ENCODE results near the gene TMEM184A. TPM values are rescaled to one million over a fixed set of nuclear protein-coding genes. Genes with fewer than 3 reads are reported as not detected.

The TMEM184A gene
- total and polyA plus RNA-seq, 2 of the 13 experiments (the other 11 are each of a cell fraction or from before 2014, with no cell fraction given): 9.5 to 20.4 TPM

DNA sequence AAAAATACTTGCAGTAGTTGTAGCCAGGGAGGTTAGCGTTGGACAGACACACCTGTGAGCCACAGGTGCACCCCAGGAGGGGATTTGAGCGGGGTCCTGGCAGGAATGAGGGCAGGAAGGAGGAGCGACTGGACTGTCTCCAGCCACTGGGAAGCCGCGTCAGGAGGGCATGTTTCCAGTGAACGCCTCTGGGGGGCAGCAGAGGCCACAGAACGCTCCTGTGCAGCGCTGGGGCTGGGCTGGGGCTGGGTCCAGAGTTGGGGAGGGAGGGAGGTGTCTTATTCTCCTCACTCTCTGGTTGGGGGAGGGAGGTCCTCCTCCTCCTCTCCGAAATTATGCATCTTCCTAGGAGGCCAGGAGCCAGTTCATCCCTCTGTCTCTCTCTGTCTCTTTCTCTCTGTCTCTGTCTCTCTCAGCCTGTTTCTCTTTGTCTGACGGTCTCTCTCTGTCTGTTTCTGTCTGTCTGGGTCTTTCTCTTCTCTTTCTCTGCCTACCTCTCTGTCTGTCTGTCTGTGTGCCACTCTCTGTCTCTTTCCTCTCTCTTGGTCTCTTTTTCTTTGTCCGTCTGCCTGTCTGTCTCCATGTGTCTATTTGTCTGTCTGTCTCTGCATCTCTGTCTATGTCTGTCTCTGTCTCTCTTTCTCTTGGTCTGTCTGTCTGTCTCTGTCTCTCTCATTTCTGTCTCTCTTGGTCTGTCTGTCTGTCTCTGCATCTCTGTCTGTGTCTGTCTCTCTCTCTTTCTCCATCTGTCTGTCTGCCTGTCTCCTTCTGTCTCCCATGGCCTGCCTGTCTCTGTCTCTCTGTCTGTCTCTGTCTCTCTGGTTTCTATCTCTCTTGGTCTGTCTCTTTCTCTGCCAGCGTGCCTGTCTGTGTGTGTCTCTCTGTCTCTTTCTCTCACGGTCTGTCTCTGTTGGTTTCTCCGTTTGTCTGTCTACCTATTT is 23.7 kb upstream of the TMEM184A start (continued):
- no peak for TF ChIP-seq ZNF552 (CRISPR knock-in tag; IDR thresholded peaks at IDR 0.05; ENCODE audit: borderline replicate concordance)
- TF ChIP-seq, protein P1, sequence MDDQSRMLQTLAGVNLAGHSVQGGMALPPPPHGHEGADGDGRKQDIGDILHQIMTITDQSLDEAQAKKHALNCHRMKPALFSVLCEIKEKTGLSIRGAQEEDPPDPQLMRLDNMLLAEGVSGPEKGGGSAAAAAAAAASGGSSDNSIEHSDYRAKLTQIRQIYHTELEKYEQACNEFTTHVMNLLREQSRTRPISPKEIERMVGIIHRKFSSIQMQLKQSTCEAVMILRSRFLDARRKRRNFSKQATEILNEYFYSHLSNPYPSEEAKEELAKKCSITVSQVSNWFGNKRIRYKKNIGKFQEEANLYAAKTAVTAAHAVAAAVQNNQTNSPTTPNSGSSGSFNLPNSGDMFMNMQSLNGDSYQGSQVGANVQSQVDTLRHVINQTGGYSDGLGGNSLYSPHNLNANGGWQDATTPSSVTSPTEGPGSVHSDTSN (CRISPR knock-in tag; IDR thresholded peaks at IDR 0.05; ENCODE audit: borderline replicate concordance): no peak
- TF ChIP-seq ZNF232 (CRISPR knock-in tag; IDR thresholded peaks at IDR 0.05; ENCODE audit: borderline replicate concordance): no peak
- TF ChIP-seq HES4 (CRISPR knock-in tag; IDR thresholded peaks at IDR 0.05; ENCODE audit: borderline replicate concordance): no peak
- TF ChIP-seq ZNF343 (CRISPR knock-in tag; IDR thresholded peaks at IDR 0.05): peak; percentile 62; the same call in 1 of the 2 replicates
- TF ChIP-seq MEIS1 (CRISPR knock-in tag; IDR thresholded peaks at IDR 0.05; ENCODE audit: borderline replicate concordance): no peak
- TF ChIP-seq RXRA (CRISPR knock-in tag; IDR thresholded peaks at IDR 0.05): no peak
- TF ChIP-seq, protein P2, sequence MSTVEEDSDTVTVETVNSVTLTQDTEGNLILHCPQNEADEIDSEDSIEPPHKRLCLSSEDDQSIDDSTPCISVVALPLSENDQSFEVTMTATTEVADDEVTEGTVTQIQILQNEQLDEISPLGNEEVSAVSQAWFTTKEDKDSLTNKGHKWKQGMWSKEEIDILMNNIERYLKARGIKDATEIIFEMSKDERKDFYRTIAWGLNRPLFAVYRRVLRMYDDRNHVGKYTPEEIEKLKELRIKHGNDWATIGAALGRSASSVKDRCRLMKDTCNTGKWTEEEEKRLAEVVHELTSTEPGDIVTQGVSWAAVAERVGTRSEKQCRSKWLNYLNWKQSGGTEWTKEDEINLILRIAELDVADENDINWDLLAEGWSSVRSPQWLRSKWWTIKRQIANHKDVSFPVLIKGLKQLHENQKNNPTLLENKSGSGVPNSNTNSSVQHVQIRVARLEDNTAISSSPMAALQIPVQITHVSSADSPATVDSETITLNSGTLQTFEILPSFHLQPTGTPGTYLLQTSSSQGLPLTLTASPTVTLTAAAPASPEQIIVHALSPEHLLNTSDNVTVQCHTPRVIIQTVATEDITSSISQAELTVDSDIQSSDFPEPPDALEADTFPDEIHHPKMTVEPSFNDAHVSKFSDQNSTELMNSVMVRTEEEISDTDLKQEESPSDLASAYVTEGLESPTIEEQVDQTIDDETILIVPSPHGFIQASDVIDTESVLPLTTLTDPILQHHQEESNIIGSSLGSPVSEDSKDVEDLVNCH (CRISPR knock-in tag; IDR thresholded peaks at IDR 0.05): no peak
- TF ChIP-seq ZMYM4 (CRISPR knock-in tag; IDR thresholded peaks at IDR 0.05): 0 out of 2 replicates have a peak, but pooled peaks have one; percentile 15
- TF ChIP-seq ZNF317 (CRISPR knock-in tag; IDR thresholded peaks at IDR 0.05): no peak
- no peak for TF ChIP-seq ZNF451 (CRISPR knock-in tag; IDR thresholded peaks at IDR 0.05)
- TF ChIP-seq MTA1 (CRISPR knock-in tag; IDR thresholded peaks at IDR 0.05; ENCODE audit: borderline replicate concordance): no peak
- TF ChIP-seq LCORL (IDR thresholded peaks at IDR 0.05): 0 out of 2 replicates have a peak, but pooled peaks have one; percentile 21
- peak; percentile 54; the same call in 1 of the 2 replicates for TF ChIP-seq LCORL (CRISPR knock-in tag; IDR thresholded peaks at IDR 0.05)
- TF ChIP-seq SOX5 (CRISPR knock-in tag; IDR thresholded peaks at IDR 0.05; ENCODE audit: borderline replicate concordance): no peak
- no peak for TF ChIP-seq ZNF615 (CRISPR knock-in tag; IDR thresholded peaks at IDR 0.05; ENCODE audit: borderline replicate concordance)
- TF ChIP-seq ZBTB8A (CRISPR knock-in tag; IDR thresholded peaks at IDR 0.05; ENCODE audit: borderline replicate concordance, low read depth): no peak
- TF ChIP-seq, protein P3, sequence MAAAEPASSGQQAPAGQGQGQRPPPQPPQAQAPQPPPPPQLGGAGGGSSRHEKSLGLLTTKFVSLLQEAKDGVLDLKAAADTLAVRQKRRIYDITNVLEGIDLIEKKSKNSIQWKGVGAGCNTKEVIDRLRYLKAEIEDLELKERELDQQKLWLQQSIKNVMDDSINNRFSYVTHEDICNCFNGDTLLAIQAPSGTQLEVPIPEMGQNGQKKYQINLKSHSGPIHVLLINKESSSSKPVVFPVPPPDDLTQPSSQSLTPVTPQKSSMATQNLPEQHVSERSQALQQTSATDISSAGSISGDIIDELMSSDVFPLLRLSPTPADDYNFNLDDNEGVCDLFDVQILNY (CRISPR knock-in tag; conservative IDR thresholded peaks at IDR 0.05): no peak
- TF ChIP-seq ZFP62 (CRISPR knock-in tag; IDR thresholded peaks at IDR 0.05): no peak
- TF ChIP-seq ZNF616 (CRISPR knock-in tag; IDR thresholded peaks at IDR 0.05; ENCODE audit: low read depth): no peak
- TF ChIP-seq, protein P4, sequence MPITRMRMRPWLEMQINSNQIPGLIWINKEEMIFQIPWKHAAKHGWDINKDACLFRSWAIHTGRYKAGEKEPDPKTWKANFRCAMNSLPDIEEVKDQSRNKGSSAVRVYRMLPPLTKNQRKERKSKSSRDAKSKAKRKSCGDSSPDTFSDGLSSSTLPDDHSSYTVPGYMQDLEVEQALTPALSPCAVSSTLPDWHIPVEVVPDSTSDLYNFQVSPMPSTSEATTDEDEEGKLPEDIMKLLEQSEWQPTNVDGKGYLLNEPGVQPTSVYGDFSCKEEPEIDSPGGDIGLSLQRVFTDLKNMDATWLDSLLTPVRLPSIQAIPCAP (CRISPR knock-in tag; IDR thresholded peaks at IDR 0.05; ENCODE audit: low read depth): no peak
- TF ChIP-seq SP4 (CRISPR knock-in tag; IDR thresholded peaks at IDR 0.05): no peak
- no peak for TF ChIP-seq ZNF101 (CRISPR knock-in tag; IDR thresholded peaks at IDR 0.05; ENCODE audit: borderline replicate concordance, low read depth)
- TF ChIP-seq XRCC5 (optimal IDR thresholded peaks at IDR 0.05; ENCODE audit: low read length): peak; percentile 57
- no peak for TF ChIP-seq ZNF350 (CRISPR knock-in tag; IDR thresholded peaks at IDR 0.05; ENCODE audit: borderline replicate concordance, low read depth)

Measured in HepG2 (cell line).